Neural progenitor cell (in vitro differentiated cells): ENCODE results near the gene JAZF1. TPM values are rescaled to one million over a fixed set of nuclear protein-coding genes. Genes with fewer than 3 reads are reported as not detected.

Experiments used
- DNase-seq: peaks from one replicate; pipeline ENCODE4 v3.0.0-alpha.2; 2016; ENCODE audit warnings: low spot score
- H2AFZ ChIP-seq: fragments of 200-600 bp; sonication (generic); replicated peaks from 2 replicates; pipeline ENCODE4 v1.6.1; 2016; ENCODE audit warnings: antibody characterized with exemption
- H3F3A ChIP-seq: fragments of 200-600 bp; sonication (generic); 2 replicates; pipeline ENCODE4 v1.6.1; 2016; ENCODE audit warnings: antibody characterized with exemption, low read depth
- H3K27ac ChIP-seq: fragments of 200-600 bp; sonication (generic); 2 replicates; pipeline ENCODE4 v1.5.1; 2016; ENCODE audit warnings: mild to moderate bottlenecking
- H3K27me3 ChIP-seq: fragments of 200-600 bp; sonication (generic); 2 replicates; pipeline ENCODE4 v1.6.1; 2016; ENCODE audit warnings: mild to moderate bottlenecking, moderate library complexity
- H3K36me3 ChIP-seq: fragments of 200-600 bp; sonication (generic); 2 replicates; pipeline ENCODE4 v1.5.1; 2016
- H3K4me1 ChIP-seq: fragments of 200-600 bp; sonication (generic); 2 replicates; pipeline ENCODE4 v1.6.1; 2016; ENCODE audit warnings: mixed run types
- H3K4me2 ChIP-seq: fragments of 200-600 bp; sonication (generic); 2 replicates; pipeline ENCODE4 v1.6.1; 2016
- H3K4me3 ChIP-seq: fragments of 200-600 bp; sonication (generic); 2 replicates; pipeline ENCODE4 v1.5.1; 2016
- H3K79me2 ChIP-seq: fragments of 200-600 bp; sonication (generic); 2 replicates; pipeline ENCODE4 v1.6.1; 2016; ENCODE audit warnings: low read depth
- H3K9ac ChIP-seq: fragments of 200-600 bp; sonication (generic); 2 replicates; pipeline ENCODE4 v1.6.1; 2016
- H3K9me3 ChIP-seq: fragments of 200-600 bp; sonication (generic); 2 replicates; pipeline ENCODE4 v1.5.1; 2016; ENCODE audit warnings: low read depth
- H4K20me1 ChIP-seq: fragments of 200-600 bp; sonication (generic); 2 replicates; pipeline ENCODE4 v1.6.1; 2016; ENCODE audit warnings: low read depth
- H3K27ac Mint-ChIP-seq: 3 replicates; pipeline ENCODE4 v1.8.0; 2021; ENCODE audit warnings: mixed read lengths
- H3K27me3 Mint-ChIP-seq: 2 replicates; pipeline ENCODE4 v1.8.0; 2022; ENCODE audit warnings: low read depth, mild to moderate bottlenecking, inconsistent platforms, moderate library complexity, mixed read lengths; ENCODE audit not compliant: insufficient read depth
- H3K36me3 Mint-ChIP-seq: 3 replicates; pipeline ENCODE4 v1.8.0; 2021; ENCODE audit warnings: mixed read lengths
- H3K4me1 Mint-ChIP-seq: 3 replicates; pipeline ENCODE4 v1.8.0; 2021; ENCODE audit warnings: mixed read lengths
- H3K4me3 Mint-ChIP-seq: 3 replicates; pipeline ENCODE4 v1.8.0; 2021; ENCODE audit warnings: mild to moderate bottlenecking, moderate library complexity, mixed read lengths
- H3K9me3 Mint-ChIP-seq: 3 replicates; pipeline ENCODE4 v1.8.0; 2020; ENCODE audit warnings: mixed read lengths
- CTCF ChIP-seq: fragments of 200-600 bp; sonication (generic); IDR thresholded peaks from 2 replicates; pipeline ENCODE4 v1.5.1; 2017; ENCODE audit warnings: antibody characterized with exemption, mild to moderate bottlenecking
- EZH2 ChIP-seq: fragments of 200-600 bp; sonication (generic); IDR thresholded peaks from 2 replicates; pipeline ENCODE4 v1.6.1; 2017; ENCODE audit warnings: antibody characterized with exemption, mild to moderate bottlenecking, moderate library complexity
- EZH2phosphoT487 ChIP-seq: fragments of 200-600 bp; sonication (generic); IDR thresholded peaks from 2 replicates; pipeline ENCODE4 v1.6.1; 2017; ENCODE audit warnings: antibody characterized with exemption
- total RNA-seq: library from RNA; depleted of rRNA; stranded (reverse); fragments of >200 nt; gene quantifications from 2 replicates; pipeline ENCODE4 v1.2.3, GENCODE V29; 2015; ENCODE audit warnings: low replicate concordance

The JAZF1 gene
- total RNA-seq, 1 donor from 2014 or later: 3.1 TPM

- no peaks in the 10 kb centered on the region for H3K27me3 Mint-ChIP-seq
- Histone ChIP-seq H3K4me3 (no peak overlapping the region), H3K79me2 (no peaks in the 10 kb centered on the region), H3K9me3 (no peaks in the 10 kb centered on the region), H3K9ac (no peak overlapping the region), H3K27ac (no peak overlapping the region), H4K20me1 (no peaks in the 10 kb centered on the region), H3K27me3 (no peaks in the 10 kb centered on the region), H3K4me1 (no peaks in the 10 kb centered on the region), H3K36me3 (no peaks in the 10 kb centered on the region), H3F3A (no peaks in the 10 kb centered on the region), H2AFZ (no peak overlapping the region), H3K4me2 (no peak overlapping the region)
- H3K4me3 Mint-ChIP-seq: no peak overlapping the region
- TF ChIP-seq EZH2: no peak
- no peak for TF ChIP-seq EZH2phosphoT487
- TF ChIP-seq CTCF: no peak
- H3K36me3 Mint-ChIP-seq: peaks cover 5% of the 10 kb centered on the region
- H3K4me1 Mint-ChIP-seq: no peaks in the 10 kb centered on the region
- DNase-seq: no peak
- no peaks in the 10 kb centered on the region for H3K9me3 Mint-ChIP-seq
- H3K27ac Mint-ChIP-seq: no peak overlapping the region
Measured at GRCh38 chr7:27826357-27826756, 354.2 kb downstream of the JAZF1 start.

GRCh38 chr7:27825891-27826290, 354.7 kb downstream of the JAZF1 start:
- Mint-ChIP-seq H3K27ac (no peak overlapping the region), H3K36me3 (peaks cover 5% of the 10 kb centered on the region), H3K4me1 (no peaks in the 10 kb centered on the region), H3K27me3 (no peaks in the 10 kb centered on the region), H3K4me3 (no peak overlapping the region), H3K9me3 (no peaks in the 10 kb centered on the region)
- no peak overlapping the region for H2AFZ ChIP-seq
- H3K4me3 ChIP-seq: no peak overlapping the region
- H3K4me1 ChIP-seq: no peaks in the 10 kb centered on the region
- TF ChIP-seq EZH2phosphoT487: no peak
- H3K79me2 ChIP-seq: no peaks in the 10 kb centered on the region
- H3K27ac ChIP-seq: no peak overlapping the region
- H4K20me1 ChIP-seq: no peaks in the 10 kb centered on the region
- no peaks in the 10 kb centered on the region for H3K27me3 ChIP-seq
- H3F3A ChIP-seq: no peaks in the 10 kb centered on the region
- no peaks in the 10 kb centered on the region for H3K9me3 ChIP-seq
- no peak for DNase-seq
- H3K9ac ChIP-seq: no peak overlapping the region
- H3K4me2 ChIP-seq: no peak overlapping the region
- H3K36me3 ChIP-seq: no peaks in the 10 kb centered on the region

- H3K27ac Mint-ChIP-seq: no peak overlapping the region
- H3K79me2 ChIP-seq: no peaks in the 10 kb centered on the region
- H2AFZ ChIP-seq: no peak overlapping the region
- H3K36me3 Mint-ChIP-seq: peaks cover 6% of the 10 kb centered on the region
- H3K27me3 ChIP-seq: no peaks in the 10 kb centered on the region
- H4K20me1 ChIP-seq: no peaks in the 10 kb centered on the region
- H3K9me3 Mint-ChIP-seq: no peaks in the 10 kb centered on the region
- no peak overlapping the region for H3K9ac ChIP-seq
- H3K4me3 Mint-ChIP-seq: no peak overlapping the region
- H3K4me2 ChIP-seq: no peak overlapping the region
- DNase-seq: no peak
- no peaks in the 10 kb centered on the region for H3K9me3 ChIP-seq
- no peaks in the 10 kb centered on the region for H3K36me3 ChIP-seq
- TF ChIP-seq EZH2phosphoT487: no peak
- no peak for TF ChIP-seq EZH2
- TF ChIP-seq CTCF: no peak
- H3K27ac ChIP-seq: no peak overlapping the region
- H3K27me3 Mint-ChIP-seq: no peaks in the 10 kb centered on the region
- H3K4me1 ChIP-seq: no peaks in the 10 kb centered on the region
- no peaks in the 10 kb centered on the region for H3K4me1 Mint-ChIP-seq
- H3K4me3 ChIP-seq: no peak overlapping the region
- no peaks in the 10 kb centered on the region for H3F3A ChIP-seq
Measured at GRCh38 chr7:27822245-27822644, 358.4 kb downstream of the JAZF1 start.

GRCh38 chr7:27812706-27813105, 367.9 kb downstream of the JAZF1 start:
- no peaks in the 10 kb centered on the region for H3K27me3 Mint-ChIP-seq
- Histone ChIP-seq H3K9ac (no peak overlapping the region), H3K4me1 (no peaks in the 10 kb centered on the region), H3K79me2 (no peaks in the 10 kb centered on the region), H3F3A (no peaks in the 10 kb centered on the region), H2AFZ (no peak overlapping the region), H3K27me3 (no peaks in the 10 kb centered on the region), H4K20me1 (no peaks in the 10 kb centered on the region), H3K4me2 (no peak overlapping the region), H3K36me3 (peaks cover 6% of the 10 kb centered on the region), H3K4me3 (no peak overlapping the region), H3K27ac (no peak overlapping the region), H3K9me3 (no peaks in the 10 kb centered on the region)
- no peak overlapping the region for H3K4me3 Mint-ChIP-seq
- H3K9me3 Mint-ChIP-seq: no peaks in the 10 kb centered on the region
- TF ChIP-seq EZH2: no peak
- TF ChIP-seq EZH2phosphoT487: no peak
- TF ChIP-seq CTCF: no peak
- H3K4me1 Mint-ChIP-seq: no peaks in the 10 kb centered on the region
- H3K36me3 Mint-ChIP-seq: peaks cover 5% of the 10 kb centered on the region
- no peak overlapping the region for H3K27ac Mint-ChIP-seq
- DNase-seq: no peak
